ENCODE results near the gene CANT1. TPM values are rescaled to one million over a fixed set of nuclear protein-coding genes. Genes with fewer than 3 reads are reported as not detected.
"Not testable (repeated sequence)": the region's sequence is repeated elsewhere in the genome, so short reads cannot be mapped to it uniquely, and the experiment has no call there.

CANT1 gene
- total and polyA plus RNA-seq, 5 experiments from 2014 or later, result 6.1 to 34.6 (median 9.4) TPM

GRCh38 chr17:78946631-78947030 is 62.9 kb downstream of the CANT1 start:
- Mint-ChIP-seq H3K36me3 (peaks cover 0 to 17% (median 13%) of the 10 kb centered on the region in 3 donors), H3K9me3 (peaks cover 0 to 22% (median 12%) of the 10 kb centered on the region in 9 donors), H3K4me3 (no peak overlapping the region), H3K27ac (no peak overlapping the region), H3K4me1 (peaks cover 0 to 3% (median 0%) of the 10 kb centered on the region in 4 donors), H3K27me3 (peaks cover 0 to 4% (median 2%) of the 10 kb centered on the region in 5 donors)
- no peak for DNase-seq
- POLR2A ChIA-PET, result no interaction called here
- no peak for ATAC-seq

- H3K27me3 Mint-ChIP-seq, result peaks cover 0 to 4% (median 2%) of the 10 kb centered on the region in 5 donors
- POLR2A ChIA-PET, result no interaction called here
- no peak overlapping the region for H3K4me3 Mint-ChIP-seq
Observed at GRCh38 chr17:78946131-78946530, 63.4 kb downstream of the CANT1 start.

GRCh38 chr17:78945455-78945854 is 64.1 kb downstream of the CANT1 start:
- H3K4me1 Mint-ChIP-seq, H3K36me3 Mint-ChIP-seq, DNase-seq, H3K27me3 Mint-ChIP-seq, H3K4me3 Mint-ChIP-seq, POLR2A ChIA-PET, H3K27ac Mint-ChIP-seq, ATAC-seq: not testable (repeated sequence)
- H3K9me3 Mint-ChIP-seq, result peaks cover 0 to 12% (median 4%) of the 10 kb centered on the region in 9 donors

More at GRCh38 chr17:78946131-78946530, 63.4 kb downstream of the CANT1 start:
- peaks cover 0 to 19% (median 10%) of the 10 kb centered on the region in 9 donors for H3K9me3 Mint-ChIP-seq
- no peak overlapping the region for H3K27ac Mint-ChIP-seq
- DNase-seq, result no peak
- H3K4me1 Mint-ChIP-seq, result peaks cover 0 to 3% (median 0%) of the 10 kb centered on the region in 4 donors
- ATAC-seq, result no peak
- peaks cover 0 to 14% (median 10%) of the 10 kb centered on the region in 3 donors for H3K36me3 Mint-ChIP-seq

- POLR2A ChIA-PET, result no interaction called here
- Mint-ChIP-seq H3K9me3 (peaks cover 0 to 7% (median 2%) of the 10 kb centered on the region in 9 donors), H3K4me1 (peaks cover 0 to 3% (median 0%) of the 10 kb centered on the region in 4 donors), H3K36me3 (peaks cover 0 to 2% (median 0%) of the 10 kb centered on the region in 3 donors), H3K27ac (no peak overlapping the region), H3K27me3 (peaks cover 0 to 4% (median 2%) of the 10 kb centered on the region in 5 donors), H3K4me3 (no peak overlapping the region)
- no peak for DNase-seq
- ATAC-seq, result no peak
Observed at GRCh38 chr17:78944956-78945355, 64.6 kb downstream of the CANT1 start.

- peaks cover 0 to 1% (median 0%) of the 10 kb centered on the region in 9 donors for H3K9me3 Mint-ChIP-seq
- ATAC-seq (no peak), DNase-seq (no peak)
- POLR2A ChIA-PET, result no interaction called here
- H3K4me1 Mint-ChIP-seq, result peaks cover 0 to 3% (median 0%) of the 10 kb centered on the region in 4 donors
- H3K4me3 Mint-ChIP-seq, result no peak overlapping the region
- no peaks in the 10 kb centered on the region for H3K36me3 Mint-ChIP-seq
- peak overlapping the region in 1 of 10 donors; percentile 62 for H3K27ac Mint-ChIP-seq
- peaks cover 0 to 4% (median 2%) of the 10 kb centered on the region in 5 donors for H3K27me3 Mint-ChIP-seq
Observed at GRCh38 chr17:78944026-78944425, 65.5 kb downstream of the CANT1 start.

Other genes with a start within 250 kb of the CANT1 start
- gene CYTH1, start 227.5 kb downstream of the CANT1 start, total RNA-seq, result 100 to 1,000 TPM; 415 to 423 TPM
- gene CYTH1, start 227.5 kb downstream of the CANT1 start, polyA plus RNA-seq, result 100 to 1,000 TPM; 220 to 320 (median 243) TPM
- 100 to 1,000 TPM; 151 to 156 TPM for gene USP36, start 168.9 kb downstream of the CANT1 start, total RNA-seq
- 10 to 100 TPM; 27.5 to 45.1 (median 36.7) TPM for gene USP36, start 168.9 kb downstream of the CANT1 start, polyA plus RNA-seq
- under 1 TPM in 1 of 2 experiments, not detected in 1; 0.86 TPM for gene CEP295NL, start 106.6 kb downstream of the CANT1 start, total RNA-seq
- not detected for gene CEP295NL, start 106.6 kb downstream of the CANT1 start, polyA plus RNA-seq
- gene TIMP2, start 84.4 kb downstream of the CANT1 start, total RNA-seq, result 1 to 10 TPM; 6.2 to 7.3 TPM
- under 1 TPM; 0.22 to 0.75 (median 0.60) TPM for gene TIMP2, start 84.4 kb downstream of the CANT1 start, polyA plus RNA-seq
- 10 to 100 TPM; 50.5 to 54.4 TPM for gene LGALS3BP, start 29.8 kb downstream of the CANT1 start, total RNA-seq
- 10 to 100 TPM; 51.5 to 90.6 (median 88.6) TPM for gene LGALS3BP, start 29.8 kb downstream of the CANT1 start, polyA plus RNA-seq
- not detected for gene C1QTNF1, start 14.4 kb upstream of the CANT1 start, total RNA-seq
- gene C1QTNF1, start 14.4 kb upstream of the CANT1 start, polyA plus RNA-seq, result not detected
- 100 to 1,000 TPM; 162 to 165 TPM for gene ENGASE, start 65.1 kb upstream of the CANT1 start, total RNA-seq
- 1 to 10 TPM; 1.6 to 6.2 (median 3.9) TPM for gene ENGASE, start 65.1 kb upstream of the CANT1 start, polyA plus RNA-seq

All from naive thymus-derived CD8-positive, alpha-beta T cell (primary cell).